Measurements from ENCODE around the gene ILKAP. TPM values are rescaled to one million over a fixed set of nuclear protein-coding genes. Genes with fewer than 3 reads are reported as not detected.

The ILKAP gene
- total RNA-seq, 1 experiment from 2014 or later: 41.5 TPM

DNA sequence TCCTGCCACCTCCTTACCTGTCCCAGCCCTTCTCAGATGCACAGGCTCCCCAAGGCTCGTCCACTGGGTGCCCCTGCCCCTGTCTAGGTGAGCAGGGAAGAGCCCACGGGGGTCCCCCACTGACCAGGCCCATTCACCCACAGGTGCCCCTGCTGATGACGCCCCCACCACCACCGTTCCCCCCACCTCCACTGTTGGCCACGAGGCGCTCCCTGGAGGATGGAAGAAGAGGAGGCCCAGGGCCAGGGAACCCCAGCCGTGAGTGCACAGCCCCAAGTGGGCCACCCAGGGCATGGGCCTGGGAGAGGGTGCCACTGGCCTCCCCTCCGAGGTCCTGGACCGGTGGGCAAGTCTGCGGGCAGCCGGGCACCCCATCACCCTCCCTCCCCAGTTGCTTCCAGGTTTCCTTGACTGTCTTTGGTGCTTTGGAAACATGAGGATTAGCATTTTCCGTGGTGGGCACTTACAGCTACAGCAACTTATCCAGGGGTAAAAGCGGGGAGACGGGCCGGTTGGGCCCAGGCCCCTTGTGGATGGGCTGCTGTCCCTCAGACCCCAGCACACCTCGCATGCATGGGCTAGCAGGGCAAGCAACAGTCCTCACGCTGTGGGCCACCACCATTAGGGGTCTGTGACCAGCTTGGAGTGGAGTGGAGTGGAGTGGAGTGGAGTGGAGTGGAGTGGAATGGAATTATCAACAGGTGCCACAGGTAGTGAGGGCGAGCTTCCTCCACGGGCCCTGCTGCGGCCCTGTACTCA is 78.2 kb downstream of the ILKAP start:
- TF ChIP-seq, protein P1, sequence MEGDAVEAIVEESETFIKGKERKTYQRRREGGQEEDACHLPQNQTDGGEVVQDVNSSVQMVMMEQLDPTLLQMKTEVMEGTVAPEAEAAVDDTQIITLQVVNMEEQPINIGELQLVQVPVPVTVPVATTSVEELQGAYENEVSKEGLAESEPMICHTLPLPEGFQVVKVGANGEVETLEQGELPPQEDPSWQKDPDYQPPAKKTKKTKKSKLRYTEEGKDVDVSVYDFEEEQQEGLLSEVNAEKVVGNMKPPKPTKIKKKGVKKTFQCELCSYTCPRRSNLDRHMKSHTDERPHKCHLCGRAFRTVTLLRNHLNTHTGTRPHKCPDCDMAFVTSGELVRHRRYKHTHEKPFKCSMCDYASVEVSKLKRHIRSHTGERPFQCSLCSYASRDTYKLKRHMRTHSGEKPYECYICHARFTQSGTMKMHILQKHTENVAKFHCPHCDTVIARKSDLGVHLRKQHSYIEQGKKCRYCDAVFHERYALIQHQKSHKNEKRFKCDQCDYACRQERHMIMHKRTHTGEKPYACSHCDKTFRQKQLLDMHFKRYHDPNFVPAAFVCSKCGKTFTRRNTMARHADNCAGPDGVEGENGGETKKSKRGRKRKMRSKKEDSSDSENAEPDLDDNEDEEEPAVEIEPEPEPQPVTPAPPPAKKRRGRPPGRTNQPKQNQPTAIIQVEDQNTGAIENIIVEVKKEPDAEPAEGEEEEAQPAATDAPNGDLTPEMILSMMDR (conservative IDR thresholded peaks at IDR 0.05): no peak
- Histone ChIP-seq H2BK120ac (ENCODE audit: low read depth, low read length, poor library complexity, severe bottlenecking) (no peak overlapping the region), H2AFZ (ENCODE audit: low read length) (no peak overlapping the region), H4K8ac (replicated peaks; ENCODE audit: insufficient read length, low read depth, low read length) (no peak overlapping the region), H4K91ac (ENCODE audit: insufficient read length, low read depth, low read length) (no peak overlapping the region), H4K20me1 (ENCODE audit: control insufficient read depth, insufficient read depth, insufficient read length) (no peaks in the 10 kb centered on the region), H3K4ac (ENCODE audit: low read depth, low read length) (no peak overlapping the region), H3K23ac (ENCODE audit: insufficient read length, low read depth, low read length) (no peak overlapping the region), H3K56ac (ENCODE audit: insufficient read length, low read depth, low read length) (no peak overlapping the region), H2BK12ac (ENCODE audit: insufficient read length, low read depth, low read length) (no peak overlapping the region), H3K79me2 (ENCODE audit: insufficient read depth, low read length) (no peaks in the 10 kb centered on the region), H3K27me3 (ENCODE audit: insufficient read depth, low read length) (no peaks in the 10 kb centered on the region), H3K4me1 (ENCODE audit: insufficient read depth, low read length) (no peaks in the 10 kb centered on the region), H3K9ac (ENCODE audit: extremely low read depth, insufficient read length, low read length) (no peak overlapping the region), H2AK5ac (ENCODE audit: insufficient read length, low read length) (no peak overlapping the region), H3K18ac (ENCODE audit: insufficient read length, low read depth, low read length) (no peak overlapping the region), H3K27ac (ENCODE audit: insufficient read length, low read depth, low read length) (no peak overlapping the region), H2BK20ac (ENCODE audit: low read depth, low read length, poor library complexity, severe bottlenecking) (no peak overlapping the region), H3K9me3 (ENCODE audit: control insufficient read depth, low read depth, low read length) (no peaks in the 10 kb centered on the region), H3K14ac (ENCODE audit: insufficient read depth, low read length) (no peak overlapping the region), H3K4me2 (ENCODE audit: insufficient read depth, insufficient read length, low read length) (no peak overlapping the region), H2BK15ac (ENCODE audit: low read depth, low read length) (no peak overlapping the region), H3K79me1 (ENCODE audit: insufficient read depth, low read depth, low read length, poor library complexity, severe bottlenecking) (no peaks in the 10 kb centered on the region), H3K23me2 (ENCODE audit: insufficient read length, low read depth, low read length, poor library complexity, severe bottlenecking) (no peaks in the 10 kb centered on the region), H2BK5ac (ENCODE audit: insufficient read length, low read length) (no peak overlapping the region), H4K5ac (ENCODE audit: insufficient read length, low read depth, low read length) (no peak overlapping the region), H3T11ph (ENCODE audit: low read length) (no peak overlapping the region)
- WGBS (ENCODE audit: extremely low coverage, insufficient read length, low lambda C conversion rate): no CpG with 5 or more reads among the region's 20 CpGs
- no peaks in the 10 kb centered on the region; the same call in 1 of the 2 replicates for H3K27me3 Mint-ChIP-seq (ENCODE audit: low read depth)
- H3K27ac Mint-ChIP-seq: no peak overlapping the region
- no peaks in the 10 kb centered on the region for H3K4me1 Mint-ChIP-seq
- no peak overlapping the region for H3K4me3 Mint-ChIP-seq
- no peak for DNase-seq
- no peaks in the 10 kb centered on the region; a peak in 1 of 5 replicates for H3K9me3 Mint-ChIP-seq
- no peaks in the 10 kb centered on the region for H3K36me3 Mint-ChIP-seq (ENCODE audit: insufficient read depth in 1 of 3, low read depth in 3 of 3)

All from H9 (cell line).